Upper lobe of left lung (tissue), 6 donors: ENCODE measurements around the gene PRKD1. TPM values are rescaled to one million over a fixed set of nuclear protein-coding genes. Genes with fewer than 3 reads are reported as not detected.

Experiments used
- ATAC-seq, 2 donors: fragments of 200-7000 bp; cut with Tn5 transposase; one replicate each; pipeline ENCODE4 v1.9.1; 2022; ENCODE audit warnings: mild to moderate bottlenecking in 2 of 2, moderate library complexity in 2 of 2; ENCODE audit not compliant: low FRiP score in 2 of 2
- DNase-seq, 2 donors: peaks; one replicate each; pipeline ENCODE4 v3.0.0-alpha.2; 2019 to 2020
- H3K27ac ChIP-seq, 4 donors: fragments of 200-600 bp; sonication (generic); one replicate each; pipeline ENCODE4 v1.5.1; 2016 to 2019
- H3K27me3 ChIP-seq, 4 donors: fragments of 200-600 bp; sonication (generic); one replicate each; pipeline ENCODE4 v1.5.1; 2017 to 2019
- H3K36me3 ChIP-seq, 4 donors: fragments of 200-600 bp; sonication (generic); one replicate each; pipeline ENCODE4 v1.5.1; 2016 to 2019
- H3K4me1 ChIP-seq, 4 donors: fragments of 200-600 bp; sonication (generic); one replicate each; pipeline ENCODE4 v1.5.1; 2018 to 2019
- H3K4me3 ChIP-seq, 4 donors: fragments of 200-600 bp; sonication (generic); one replicate each; pipeline ENCODE4 v1.5.1; 2017 to 2019; ENCODE audit warnings: mild to moderate bottlenecking in 2 of 4, moderate library complexity in 1 of 4
- H3K9me3 ChIP-seq, 4 donors: fragments of 200-600 bp; sonication (generic); one replicate each; pipeline ENCODE4 v1.5.1; 2018 to 2019
- CTCF ChIP-seq, 6 experiments: fragments of 450-650 bp in 4 of 6; fragments of 200-600 bp in 2 of 6; sonication (generic) in 2 of 6; IDR thresholded peaks; one replicate each; pipeline ENCODE4 v1.5.1; 2016 to 2019; ENCODE audit warnings: antibody characterized with exemption in 6 of 6
- EP300 ChIP-seq, 4 donors: sonication (generic); formaldehyde crosslinking; IDR thresholded peaks; one replicate each; pipeline ENCODE4 v1.5.1; 2017; ENCODE audit warnings: antibody characterized with exemption in 4 of 4, control low read depth in 2 of 4
- POLR2A ChIP-seq, 4 donors: fragments of 450-650 bp; IDR thresholded peaks; one replicate each; pipeline ENCODE4 v1.5.1; 2016 to 2017; ENCODE audit warnings: antibody characterized with exemption in 4 of 4, mild to moderate bottlenecking in 2 of 4
- POLR2AphosphoS5 ChIP-seq, 2 donors: sonication (generic); formaldehyde crosslinking; IDR thresholded peaks; one replicate each; pipeline ENCODE4 v1.5.1; 2017; ENCODE audit warnings: antibody characterized with exemption in 2 of 2
- WGBS, 2 donors: methylation state at CpG; one replicate each; pipeline ENCODE4 v1.1.5; 2017 to 2018; 5-methylcytosine and 5-hydroxymethylcytosine counted together
- total RNA-seq, 6 donors: library from RNA; depleted of rRNA in 4 of 6; stranded (reverse); fragments of >200 nt in 4 of 6; gene quantifications; one replicate each; pipeline versions ENCODE4 v1.1.0 to v1.2.1, GENCODE V29; 2016 to 2021
- donor health status: DM: no; HTN: no; CAD: no; lungs with moderate emphysema.
- donor health status: DM: no; HTN: yes; CAD: no; lungs with severe emphysema.

Gene PRKD1
- total RNA-seq, 6 donors from 2014 or later = 12.2 to 32.5 (median 15.2) TPM

- no peaks in the 10 kb centered on the region for H3K4me1 ChIP-seq
- H3K9me3 ChIP-seq = peaks cover 17 to 31% (median 22%) of the 10 kb centered on the region in 4 donors
- H3K27me3 ChIP-seq = no peaks in the 10 kb centered on the region
- H3K27ac ChIP-seq = no peak overlapping the region
- no peak overlapping the region for H3K4me3 ChIP-seq
- 73 to 91% methylated on average over 2 of the region's 2 CpGs for WGBS, 2 donors
- no peak for ATAC-seq
- TF ChIP-seq POLR2AphosphoS5 (IDR thresholded peaks at IDR 0.05) (no peak), EP300 (IDR thresholded peaks at IDR 0.05) (no peak), CTCF (IDR thresholded peaks at IDR 0.05) (no peak), POLR2A (IDR thresholded peaks at IDR 0.05) (no peak)
- H3K36me3 ChIP-seq = no peaks in the 10 kb centered on the region
- no peak for DNase-seq
Observed at GRCh38 chr14:29838752-29839151, 88.9 kb downstream of the PRKD1 start.

- Histone ChIP-seq H3K27me3 (no peaks in the 10 kb centered on the region), H3K36me3 (no peaks in the 10 kb centered on the region), H3K4me1 (no peaks in the 10 kb centered on the region), H3K27ac (no peak overlapping the region), H3K9me3 (peaks cover 17 to 30% (median 22%) of the 10 kb centered on the region in 4 donors), H3K4me3 (no peak overlapping the region)
- 70 to 76% methylated on average over 2 of the region's 2 CpGs for WGBS, 2 donors
- no peak for TF ChIP-seq EP300 (IDR thresholded peaks at IDR 0.05)
- no peak for TF ChIP-seq POLR2A (IDR thresholded peaks at IDR 0.05)
- TF ChIP-seq POLR2AphosphoS5 (IDR thresholded peaks at IDR 0.05) = no peak
- no peak for TF ChIP-seq CTCF (IDR thresholded peaks at IDR 0.05)
- DNase-seq (no peak), ATAC-seq (no peak)
Observed at GRCh38 chr14:29836395-29836794, 91.3 kb downstream of the PRKD1 start.

DNA sequence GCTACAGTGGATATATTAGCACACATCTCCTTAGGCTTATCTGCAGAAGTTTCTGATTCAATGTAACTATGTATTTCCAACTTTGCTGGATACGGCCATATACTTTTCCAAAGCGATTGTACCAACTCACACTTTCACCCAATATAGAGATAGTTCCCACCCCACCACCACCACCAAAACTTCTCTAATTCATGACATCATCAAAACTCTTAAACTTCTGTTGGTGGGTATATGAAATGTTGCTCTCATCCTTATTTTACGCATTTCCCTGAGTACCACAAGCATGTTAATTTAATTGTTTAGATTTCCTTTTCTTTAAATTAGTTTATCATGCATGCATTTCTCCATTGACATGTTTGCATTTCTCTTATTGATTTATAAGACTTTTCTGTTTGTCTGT, 95.6 kb downstream of the PRKD1 start:
- H3K4me1 ChIP-seq = peaks cover 0 to 4% (median 0%) of the 10 kb centered on the region in 4 donors
- DNase-seq = no peak
- H3K36me3 ChIP-seq = no peaks in the 10 kb centered on the region
- H3K27me3 ChIP-seq = no peaks in the 10 kb centered on the region
- 97% methylated on average over 3 of the region's 3 CpGs for WGBS, 2 donors
- no peaks in the 10 kb centered on the region for H3K9me3 ChIP-seq
- TF ChIP-seq POLR2A (IDR thresholded peaks at IDR 0.05) (no peak), CTCF (IDR thresholded peaks at IDR 0.05) (no peak), POLR2AphosphoS5 (IDR thresholded peaks at IDR 0.05) (no peak), EP300 (IDR thresholded peaks at IDR 0.05) (no peak)
- no peak overlapping the region for H3K4me3 ChIP-seq
- ATAC-seq = no peak
- H3K27ac ChIP-seq = no peak overlapping the region

DNA sequence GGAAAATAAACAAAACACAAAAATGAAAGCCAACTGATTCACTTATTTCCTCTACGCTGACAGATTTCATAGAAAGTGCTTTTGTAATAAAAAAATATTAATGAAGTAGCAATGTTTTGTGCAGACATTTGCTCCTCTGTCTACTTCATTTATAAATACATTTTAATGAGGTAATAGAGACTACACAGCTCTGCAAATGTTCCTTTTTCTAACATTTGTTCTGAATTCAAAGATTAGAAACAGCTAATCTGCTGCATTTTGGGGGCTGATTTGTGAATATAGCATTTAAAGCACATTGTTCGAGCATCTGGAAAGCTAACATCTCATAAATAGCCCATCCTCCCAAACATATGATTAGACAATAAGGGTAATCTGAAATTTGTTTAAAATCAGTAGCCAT, 97.8 kb downstream of the PRKD1 start:
- H3K27ac ChIP-seq = no peak overlapping the region
- WGBS, 2 donors = 87 to 90% methylated on average over 2 of the region's 2 CpGs
- no peaks in the 10 kb centered on the region for H3K9me3 ChIP-seq
- peaks cover 0 to 4% (median 0%) of the 10 kb centered on the region in 4 donors for H3K4me1 ChIP-seq
- H3K27me3 ChIP-seq = no peaks in the 10 kb centered on the region
- no peak overlapping the region for H3K4me3 ChIP-seq
- ATAC-seq (no peak), DNase-seq (no peak)
- H3K36me3 ChIP-seq = no peaks in the 10 kb centered on the region
- TF ChIP-seq POLR2A (IDR thresholded peaks at IDR 0.05) (no peak), EP300 (IDR thresholded peaks at IDR 0.05) (no peak), POLR2AphosphoS5 (IDR thresholded peaks at IDR 0.05) (no peak), CTCF (IDR thresholded peaks at IDR 0.05) (no peak)

- ATAC-seq = no peak
- DNase-seq = no peak
- WGBS, 2 donors = 81 to 82% methylated on average over 5 of the region's 5 CpGs
- no peak overlapping the region for H3K4me3 ChIP-seq
- no peaks in the 10 kb centered on the region for H3K9me3 ChIP-seq
- H3K27me3 ChIP-seq = no peaks in the 10 kb centered on the region
- H3K36me3 ChIP-seq = no peaks in the 10 kb centered on the region
- no peak overlapping the region for H3K27ac ChIP-seq
- TF ChIP-seq POLR2AphosphoS5 (IDR thresholded peaks at IDR 0.05) (no peak), CTCF (IDR thresholded peaks at IDR 0.05) (no peak), POLR2A (IDR thresholded peaks at IDR 0.05) (no peak), EP300 (IDR thresholded peaks at IDR 0.05) (no peak)
- H3K4me1 ChIP-seq = peaks cover 8 to 15% (median 11%) of the 10 kb centered on the region in 4 donors
Observed at GRCh38 chr14:29823816-29824215, 103.8 kb downstream of the PRKD1 start.
